NCI-H526 (cell line): Measurements from ENCODE around the gene PDK2.
"Not testable (repeated sequence)": the region's sequence is repeated elsewhere in the genome, so short reads cannot be mapped to it uniquely, and the experiment has no call there.

Experiments
- DNase-seq, 2 experiments: peaks; one replicate each; lab custom pipeline; 2025; lab: John Stamatoyannopoulos, UW

The PDK2 gene

DNA sequence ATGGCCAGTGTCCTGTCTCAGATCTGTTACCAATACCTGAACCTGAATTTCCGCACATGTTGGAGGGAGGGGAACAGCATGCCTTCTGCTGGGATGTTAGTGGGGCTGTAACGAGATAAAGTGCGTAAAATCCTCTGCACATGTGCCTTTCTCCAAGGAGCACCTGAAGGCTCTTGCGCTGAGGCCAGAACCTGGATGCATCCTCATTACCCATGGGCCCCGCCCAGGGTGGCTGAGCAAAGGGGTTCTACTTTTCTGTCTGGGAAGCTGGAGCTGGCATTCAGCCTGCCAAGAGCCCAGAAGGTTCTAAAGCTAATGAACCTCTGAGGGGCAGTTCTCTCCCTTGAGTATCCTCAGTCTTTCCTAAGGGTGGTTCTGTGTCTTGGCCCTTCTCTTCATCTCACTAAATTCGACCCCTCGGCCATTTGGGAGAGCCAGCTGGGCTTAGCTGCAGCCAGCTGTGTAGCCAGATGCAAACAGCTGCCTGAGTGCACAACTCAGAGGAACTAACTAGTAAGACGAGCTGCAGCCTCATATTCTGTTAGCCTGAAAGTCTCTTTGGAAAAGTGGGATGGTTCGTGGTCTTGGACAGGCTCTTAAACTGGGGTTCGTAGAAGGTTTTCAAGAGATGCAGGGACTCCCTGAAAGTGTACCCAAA, 36.7 kb upstream of the PDK2 start:
- no peak for DNase-seq

DNA sequence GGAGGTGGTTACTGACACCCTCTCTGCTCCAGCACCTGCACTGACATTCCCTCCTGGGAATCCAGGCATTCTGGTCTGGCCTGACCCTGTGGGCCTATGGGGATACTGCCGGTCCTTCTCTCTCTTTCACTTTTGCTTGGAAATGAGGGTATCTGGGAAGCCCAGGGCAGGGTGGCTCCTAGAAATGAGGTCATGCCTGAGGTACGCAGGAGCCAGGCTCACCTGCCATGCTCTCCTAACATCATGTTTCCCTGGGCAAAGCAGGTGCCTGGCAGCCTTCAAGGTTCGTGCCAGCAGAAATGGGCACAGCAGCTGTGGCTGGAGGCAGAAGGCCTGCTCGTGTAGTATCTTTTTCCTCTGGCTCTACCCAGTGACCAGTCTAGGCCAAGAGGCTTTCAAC, 35.9 kb upstream of the PDK2 start:
- DNase-seq, result no peak

DNA sequence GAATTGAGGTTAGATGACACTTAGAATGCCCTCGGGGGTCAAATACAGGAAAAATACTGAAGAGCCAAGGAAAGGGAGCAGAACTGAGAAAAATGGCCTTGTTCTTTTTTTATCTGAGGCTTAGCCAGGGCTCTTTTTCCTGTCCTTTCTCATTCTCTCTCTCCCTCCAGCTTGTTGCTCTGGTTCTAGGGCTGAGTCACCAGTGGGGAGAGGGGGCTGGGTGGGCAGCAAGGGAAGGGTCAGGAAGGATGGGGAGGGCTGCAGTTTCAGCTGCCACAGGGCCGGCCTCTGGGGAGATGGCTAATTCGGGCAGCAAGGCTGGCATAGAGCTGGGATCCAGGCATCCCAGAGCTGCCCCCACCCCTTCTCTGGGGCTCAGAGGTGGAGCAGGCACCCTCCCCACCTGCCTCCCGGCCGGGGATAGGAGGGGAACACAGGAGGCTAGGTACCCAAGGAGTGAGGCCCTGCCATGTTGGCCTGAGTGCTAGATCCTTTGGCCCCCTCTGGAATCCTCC, 35.3 kb upstream of the PDK2 start:
- no peak for DNase-seq

DNA sequence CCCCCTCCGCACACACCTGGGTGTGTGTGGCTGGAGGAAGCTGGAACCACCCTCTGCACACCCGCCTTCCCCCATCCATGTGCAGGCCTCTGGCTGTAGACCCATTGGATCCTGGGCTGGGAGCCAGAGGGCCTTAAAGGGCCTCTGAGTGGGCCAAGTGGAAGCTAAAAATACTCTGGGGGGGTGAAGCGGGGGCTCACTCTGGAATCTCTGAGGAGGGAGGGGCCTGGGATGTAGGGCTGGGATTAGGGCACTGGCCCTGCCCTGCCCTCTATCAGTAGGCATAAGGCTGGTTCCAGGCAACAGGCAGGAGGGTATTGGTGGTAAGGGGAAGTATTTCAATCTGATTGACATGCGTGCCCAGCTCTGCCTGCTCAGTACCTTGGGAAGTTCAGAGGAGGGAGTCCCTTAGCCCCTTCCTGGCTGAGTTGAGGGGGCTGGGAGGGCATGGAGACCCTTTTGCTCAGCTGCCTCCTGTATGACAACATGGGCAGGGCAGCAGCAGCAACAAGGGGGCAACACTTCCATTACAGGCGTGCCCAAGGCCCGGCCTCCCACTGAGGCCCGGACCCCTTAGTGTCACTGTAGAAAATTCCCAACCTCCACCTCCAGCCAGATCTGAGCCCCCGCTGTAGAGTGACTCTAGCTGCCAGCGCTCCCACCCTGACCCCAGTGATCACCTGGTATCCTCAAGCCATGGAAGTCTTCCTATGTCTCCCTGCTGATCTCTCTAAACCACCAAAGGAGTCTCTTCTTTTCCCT, 34.0 kb upstream of the PDK2 start:
- DNase-seq, result peak in 1 of 2 experiments; percentile 92

DNA sequence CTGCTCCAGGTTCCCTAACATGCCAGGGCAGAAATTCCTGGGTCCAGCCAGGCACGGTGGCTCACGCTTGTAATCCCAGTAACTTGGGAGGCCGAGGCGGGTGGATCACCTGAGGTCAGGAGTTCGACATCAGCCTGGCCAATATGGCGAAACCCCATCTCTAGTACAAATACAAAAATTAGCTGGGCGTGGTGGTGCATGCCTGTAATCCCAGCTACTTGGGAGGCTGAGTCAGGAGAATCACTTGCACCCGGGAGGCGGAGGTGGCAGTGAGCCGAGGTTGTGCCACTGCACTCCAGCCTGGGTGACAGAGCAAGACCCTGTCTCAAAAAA, 33.5 kb upstream of the PDK2 start:
- DNase-seq, result not testable (repeated sequence)

DNA sequence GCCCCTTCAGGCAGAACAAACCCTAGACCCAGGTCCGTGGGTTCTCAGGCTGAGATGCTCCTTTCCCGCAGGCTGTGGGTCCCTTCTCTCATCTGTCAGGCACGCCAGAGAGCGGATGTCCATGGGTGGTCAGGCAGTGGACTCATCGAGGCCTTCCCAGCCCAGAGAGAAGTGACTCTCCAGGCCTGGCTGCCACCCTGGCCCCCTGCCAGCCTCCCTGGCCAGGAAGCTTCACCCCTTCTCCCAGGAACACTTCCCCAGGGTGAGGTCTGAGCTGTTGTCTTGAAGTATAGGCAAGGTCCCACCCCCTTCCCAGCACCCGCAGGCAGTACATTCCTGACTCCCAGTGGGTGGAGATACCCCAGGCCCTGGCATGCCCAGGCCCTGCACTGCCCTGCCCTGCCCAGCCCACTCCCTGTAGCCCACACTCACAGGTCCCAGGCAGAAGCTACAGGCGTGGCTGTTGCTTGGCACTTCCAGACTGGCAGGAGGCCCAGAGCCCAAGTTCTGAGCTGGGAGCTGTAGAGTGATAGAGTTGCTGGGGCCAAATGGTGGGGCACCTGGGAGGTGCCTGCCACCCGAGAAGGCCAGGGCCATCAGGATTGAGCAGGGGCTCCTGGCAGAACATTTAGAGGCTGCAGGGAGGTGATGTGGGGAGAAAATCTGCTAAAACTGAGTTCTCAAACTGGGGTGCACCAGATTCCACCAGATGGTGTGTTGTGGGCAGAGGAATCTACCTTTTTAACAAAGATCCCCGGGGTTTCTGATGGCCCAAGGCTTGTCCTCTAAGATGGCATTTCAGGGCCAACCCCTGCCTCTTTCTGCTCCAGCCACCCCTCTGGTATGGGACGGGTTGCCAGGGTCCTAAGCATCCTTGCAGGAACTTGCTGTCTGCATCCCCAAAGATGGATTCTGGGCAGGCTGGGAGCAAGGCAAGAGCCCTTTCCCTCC, 32.6 kb upstream of the PDK2 start:
- DNase-seq, result no peak

DNA sequence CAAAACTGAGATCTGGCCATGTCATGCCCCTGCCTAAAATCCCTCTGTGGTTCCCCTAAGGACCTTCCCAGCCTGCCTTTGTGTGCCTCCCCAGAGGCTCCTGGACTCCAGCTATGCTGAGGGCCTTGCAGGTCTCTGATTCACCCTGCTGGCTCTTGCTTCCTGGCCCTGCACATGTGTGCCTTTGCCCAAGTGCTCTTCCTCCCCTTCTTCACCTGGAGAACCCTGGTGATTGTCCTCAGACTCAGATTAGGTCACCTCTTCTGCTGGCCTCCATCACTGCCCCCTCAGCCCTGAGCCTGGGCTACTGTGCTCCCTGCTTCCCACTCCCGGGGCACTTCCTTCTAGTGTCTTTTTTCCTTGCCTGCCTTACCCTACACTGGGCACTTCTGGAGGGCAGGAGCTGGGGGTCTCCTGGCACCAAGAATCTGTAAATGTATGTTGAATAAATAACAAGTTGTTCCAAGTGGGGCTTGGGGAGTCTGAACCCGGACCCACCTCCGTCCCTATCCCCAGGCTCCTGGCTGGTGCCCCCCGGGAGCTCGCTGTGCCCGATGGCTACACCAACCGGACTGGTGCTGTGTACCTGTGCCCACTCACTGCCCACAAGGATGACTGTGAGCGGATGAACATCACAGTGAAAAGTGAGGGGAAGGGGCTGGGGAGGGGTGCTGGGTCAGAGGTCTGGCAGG, 31.4 kb upstream of the PDK2 start:
- no peak for DNase-seq

DNA sequence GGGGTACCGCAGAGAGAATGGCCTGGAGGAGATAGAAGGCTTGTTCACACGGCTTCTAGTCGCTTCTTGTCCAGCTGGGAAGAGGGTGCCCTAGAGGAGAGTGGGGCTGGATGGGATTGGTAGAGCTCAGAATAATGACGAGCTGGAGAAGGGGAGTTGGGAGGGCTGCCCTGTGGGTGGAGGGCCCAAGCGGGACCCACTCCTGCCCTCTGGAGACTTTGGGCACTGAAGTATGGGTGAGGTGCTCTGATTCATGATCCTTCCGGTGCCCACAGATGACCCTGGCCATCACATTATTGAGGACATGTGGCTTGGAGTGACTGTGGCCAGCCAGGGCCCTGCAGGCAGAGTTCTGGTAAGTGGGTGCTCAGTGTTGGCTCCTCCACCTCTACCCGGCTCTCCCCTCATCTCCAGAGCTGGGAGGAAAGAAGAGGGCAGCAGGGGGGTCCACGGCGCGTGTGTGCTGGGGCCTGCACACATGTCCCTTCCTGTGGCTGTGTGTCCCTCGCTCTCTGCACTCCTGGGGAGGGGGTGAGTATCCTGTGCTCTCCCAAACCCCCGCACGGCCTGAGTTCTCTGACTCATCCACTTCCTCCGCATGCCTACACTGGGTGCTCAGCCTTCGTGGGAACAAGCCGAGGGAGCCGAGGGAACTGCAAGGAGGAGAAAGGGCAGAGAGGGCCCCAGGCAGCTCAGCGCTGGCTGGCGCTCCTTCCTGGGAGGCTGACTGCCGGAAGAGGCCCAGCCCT, 30.7 kb upstream of the PDK2 start:
- DNase-seq, result no peak

DNA sequence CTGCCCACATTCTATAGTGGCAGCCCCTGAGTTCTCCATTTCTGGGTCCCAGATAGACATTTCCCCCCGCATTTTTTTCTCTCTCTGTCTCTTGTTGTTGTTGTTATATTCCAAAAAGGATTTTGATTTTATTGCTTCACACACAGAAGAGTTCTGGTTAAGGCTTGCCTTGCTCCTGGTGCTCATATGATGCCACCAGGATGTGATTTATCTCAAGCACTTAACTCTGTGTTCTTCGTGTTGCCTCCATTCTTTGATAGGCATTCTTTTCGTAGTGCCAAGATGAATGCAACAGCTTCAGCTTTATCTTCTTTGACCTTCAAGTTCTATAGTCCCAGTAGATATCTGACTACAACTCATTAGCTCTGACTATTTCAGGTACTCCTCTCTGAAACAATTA, 30.1 kb upstream of the PDK2 start:
- DNase-seq, result no peak

DNA sequence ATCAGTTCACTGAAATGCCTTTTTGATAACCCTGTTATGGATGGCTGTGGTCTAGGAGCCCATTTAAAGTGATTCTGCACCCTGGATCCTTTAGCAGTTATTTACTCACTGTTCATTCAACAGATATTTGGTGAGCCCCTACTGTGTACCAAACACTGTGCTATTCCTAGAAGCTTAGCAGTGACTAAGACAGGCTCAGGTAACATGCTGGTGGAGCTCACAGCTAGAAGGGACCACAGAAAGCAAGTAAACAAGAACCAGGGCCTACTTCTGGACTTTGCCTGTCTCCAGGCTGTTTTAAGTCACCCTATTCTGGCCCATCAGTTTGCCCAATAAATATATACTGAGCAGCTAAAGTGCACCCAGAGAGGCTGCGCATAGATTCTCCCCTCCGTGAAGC, 28.2 kb upstream of the PDK2 start:
- no peak for DNase-seq

DNA sequence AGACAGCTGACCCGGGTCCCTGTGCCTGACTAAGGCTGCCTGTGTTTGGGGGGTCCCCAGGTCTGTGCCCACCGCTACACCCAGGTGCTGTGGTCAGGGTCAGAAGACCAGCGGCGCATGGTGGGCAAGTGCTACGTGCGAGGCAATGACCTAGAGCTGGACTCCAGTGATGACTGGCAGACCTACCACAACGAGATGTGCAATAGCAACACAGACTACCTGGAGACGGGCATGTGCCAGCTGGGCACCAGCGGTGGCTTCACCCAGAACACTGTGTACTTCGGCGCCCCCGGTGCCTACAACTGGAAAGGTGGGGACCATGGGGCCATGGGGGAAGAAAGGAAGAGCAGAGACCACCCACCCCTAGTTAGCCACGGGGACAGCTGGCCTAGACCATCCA, 27.2 kb upstream of the PDK2 start:
- DNase-seq, result no peak

DNA sequence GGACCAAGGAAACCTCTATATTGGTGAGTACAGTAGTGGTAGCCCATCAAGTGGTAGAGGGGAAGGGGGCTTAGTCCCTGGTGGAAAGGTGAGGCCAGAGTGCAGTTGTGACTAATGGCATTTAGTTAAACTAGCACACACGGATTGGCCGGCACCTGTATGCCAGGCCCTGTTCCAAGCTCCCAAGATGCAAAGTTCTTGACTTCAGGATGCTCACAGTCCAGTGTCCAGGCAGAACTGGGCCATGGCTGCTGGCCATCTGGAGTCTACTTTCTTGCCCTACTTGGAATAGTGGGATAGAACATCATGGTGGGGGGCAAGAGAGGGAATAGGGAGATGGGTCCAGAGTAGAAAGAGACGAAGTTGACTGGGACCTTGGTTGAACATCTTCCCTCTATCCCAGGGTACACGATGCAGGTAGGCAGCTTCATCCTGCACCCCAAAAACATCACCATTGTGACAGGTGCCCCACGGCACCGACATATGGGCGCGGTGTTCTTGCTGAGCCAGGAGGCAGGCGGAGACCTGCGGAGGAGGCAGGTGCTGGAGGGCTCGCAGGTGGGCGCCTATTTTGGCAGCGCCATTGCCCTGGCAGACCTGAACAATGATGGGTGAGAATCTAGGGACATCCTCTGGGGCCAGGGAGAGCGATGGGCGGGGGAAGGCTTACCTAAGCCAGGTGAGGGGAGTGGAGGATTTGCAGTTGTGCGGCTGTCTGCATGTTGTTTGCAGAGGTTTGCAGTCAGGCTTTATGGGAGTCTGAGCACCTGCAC, 24.1 kb upstream of the PDK2 start:
- DNase-seq, result no peak

DNA sequence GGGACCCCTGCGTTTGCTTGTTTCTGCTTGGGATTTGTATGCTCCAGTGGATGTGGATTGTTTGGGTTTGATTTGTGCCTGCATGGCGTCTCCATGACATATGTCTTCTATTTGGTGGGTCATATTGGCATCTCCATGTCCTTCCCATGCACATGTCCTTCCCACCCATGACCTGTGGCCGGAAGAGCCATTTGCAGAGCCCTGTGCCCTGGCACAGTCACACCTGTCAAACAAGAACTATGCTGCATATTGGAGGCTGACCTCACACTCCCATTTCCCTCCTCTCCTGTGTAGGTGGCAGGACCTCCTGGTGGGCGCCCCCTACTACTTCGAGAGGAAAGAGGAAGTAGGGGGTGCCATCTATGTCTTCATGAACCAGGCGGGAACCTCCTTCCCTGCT, 23.5 kb upstream of the PDK2 start:
- no peak for DNase-seq

DNA sequence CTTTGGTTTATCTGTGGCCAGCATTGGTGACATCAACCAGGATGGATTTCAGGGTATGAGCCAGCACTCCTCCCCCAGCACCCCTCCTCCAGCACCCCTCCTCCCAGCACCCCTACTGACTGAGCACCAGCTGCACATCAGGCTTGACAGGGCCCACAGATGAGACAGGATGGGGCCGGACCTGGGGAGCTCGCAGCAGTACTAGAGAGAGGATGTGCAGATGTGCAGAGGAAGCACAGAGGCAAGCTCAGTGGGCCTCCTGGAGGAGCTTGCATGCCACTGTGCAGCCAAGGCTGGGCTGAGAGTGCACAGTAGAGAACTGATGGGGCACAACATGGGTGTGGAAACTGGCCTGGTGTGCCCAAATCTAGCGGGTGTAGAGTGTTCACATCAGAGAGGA, 23.0 kb upstream of the PDK2 start:
- DNase-seq, result no peak

DNA sequence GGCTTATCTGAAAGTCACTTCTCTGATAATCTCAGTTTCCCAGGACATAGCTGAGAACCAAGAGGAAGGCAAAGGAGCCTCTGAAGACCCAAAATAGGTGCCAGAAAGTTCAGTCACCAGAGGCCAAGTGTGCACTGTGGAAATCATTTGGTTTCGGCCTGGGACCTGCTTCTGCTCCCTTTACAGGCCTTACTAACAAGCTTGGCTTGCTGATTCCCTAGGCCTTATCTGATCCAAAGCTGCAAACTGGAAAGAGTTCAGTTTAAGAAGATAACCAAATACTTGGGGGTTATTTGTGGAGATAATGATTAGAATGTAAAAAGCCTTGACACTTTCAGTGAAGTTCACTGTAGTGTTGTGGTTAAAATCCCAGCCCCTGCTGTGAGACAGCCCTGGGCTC, 22.2 kb upstream of the PDK2 start:
- no peak for DNase-seq

DNA sequence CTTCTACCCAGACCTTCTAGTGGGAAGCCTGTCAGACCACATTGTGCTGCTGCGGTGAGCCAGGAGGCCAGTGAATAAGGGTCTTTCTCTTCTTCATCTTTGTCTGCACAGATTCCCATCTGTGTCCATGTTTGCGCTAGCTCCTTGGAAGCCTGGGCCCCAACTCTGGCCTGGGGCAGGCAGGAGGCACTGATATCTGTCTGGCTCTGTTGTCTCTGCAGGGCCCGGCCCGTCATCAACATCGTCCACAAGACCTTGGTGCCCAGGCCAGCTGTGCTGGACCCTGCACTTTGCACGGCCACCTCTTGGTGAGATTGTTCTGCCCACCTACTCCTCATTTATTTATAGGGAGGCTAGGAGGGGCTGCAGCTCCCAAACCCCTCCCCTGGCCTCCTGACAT, 20.9 kb upstream of the PDK2 start:
- DNase-seq, result no peak

DNA sequence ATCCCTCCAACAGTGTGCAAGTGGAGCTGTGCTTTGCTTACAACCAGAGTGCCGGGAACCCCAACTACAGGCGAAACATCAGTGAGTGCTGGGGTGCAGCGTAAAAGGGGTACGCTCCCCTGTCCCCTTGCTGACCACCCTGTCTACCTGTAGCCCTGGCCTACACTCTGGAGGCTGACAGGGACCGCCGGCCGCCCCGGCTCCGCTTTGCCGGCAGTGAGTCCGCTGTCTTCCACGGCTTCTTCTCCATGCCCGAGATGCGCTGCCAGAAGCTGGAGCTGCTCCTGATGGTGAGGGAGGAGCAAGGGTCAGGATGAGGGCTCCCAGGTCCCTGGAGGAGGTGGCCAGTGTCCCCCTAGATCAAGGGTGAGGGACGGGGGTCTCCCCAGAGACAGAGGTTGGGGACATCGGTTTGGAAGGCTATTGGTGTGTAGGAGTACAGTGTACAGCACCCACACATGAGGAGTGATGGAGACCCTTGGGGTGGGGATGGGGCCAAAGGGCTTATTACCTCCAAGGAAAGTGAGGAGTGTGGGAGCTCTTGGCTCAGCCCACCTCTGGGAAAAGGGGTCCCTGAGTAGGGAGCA, 19.6 kb upstream of the PDK2 start:
- DNase-seq, result no peak

DNA sequence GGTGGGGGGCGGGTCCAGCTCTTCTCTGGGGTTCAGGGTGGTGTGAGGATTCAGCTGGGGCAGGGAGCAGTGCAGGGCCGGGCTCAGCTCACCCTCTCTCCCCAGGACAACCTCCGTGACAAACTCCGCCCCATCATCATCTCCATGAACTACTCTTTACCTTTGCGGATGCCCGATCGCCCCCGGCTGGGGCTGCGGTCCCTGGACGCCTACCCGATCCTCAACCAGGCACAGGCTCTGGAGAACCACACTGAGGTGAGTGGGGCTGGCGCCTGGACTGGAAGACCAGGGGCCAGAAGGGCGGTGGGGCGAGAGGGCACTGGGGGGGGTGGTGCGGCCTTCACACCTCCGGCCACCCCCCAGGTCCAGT, 18.9 kb upstream of the PDK2 start:
- no peak for DNase-seq

DNA sequence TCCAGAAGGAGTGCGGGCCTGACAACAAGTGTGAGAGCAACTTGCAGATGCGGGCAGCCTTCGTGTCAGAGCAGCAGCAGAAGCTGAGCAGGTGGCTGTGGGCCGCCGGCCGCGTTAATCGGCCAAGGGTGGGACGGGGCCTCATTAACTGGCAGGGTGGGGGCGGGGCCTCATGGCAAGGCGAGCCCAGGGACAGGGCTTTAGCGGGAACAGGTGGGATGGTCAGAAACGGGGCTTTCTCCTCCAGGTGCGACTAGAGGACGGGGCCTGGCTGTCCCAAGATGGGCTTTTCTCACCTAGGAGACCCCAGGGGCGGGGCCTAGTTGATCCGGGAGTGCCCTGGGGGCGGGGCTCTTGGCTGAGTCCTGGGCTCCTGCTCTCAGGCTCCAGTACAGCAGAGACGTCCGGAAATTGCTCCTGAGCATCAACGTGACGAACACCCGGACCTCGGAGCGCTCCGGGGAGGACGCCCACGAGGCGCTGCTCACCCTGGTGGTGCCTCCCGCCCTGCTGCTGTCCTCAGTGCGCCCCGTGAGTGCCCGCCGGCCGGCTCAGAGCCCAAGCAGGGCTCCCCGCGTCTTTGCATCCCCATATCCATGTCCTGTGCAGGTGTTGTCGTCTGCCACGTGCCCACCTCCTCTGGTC, 18.4 kb upstream of the PDK2 start:
- peak; percentile 40 to 92 for DNase-seq

DNA sequence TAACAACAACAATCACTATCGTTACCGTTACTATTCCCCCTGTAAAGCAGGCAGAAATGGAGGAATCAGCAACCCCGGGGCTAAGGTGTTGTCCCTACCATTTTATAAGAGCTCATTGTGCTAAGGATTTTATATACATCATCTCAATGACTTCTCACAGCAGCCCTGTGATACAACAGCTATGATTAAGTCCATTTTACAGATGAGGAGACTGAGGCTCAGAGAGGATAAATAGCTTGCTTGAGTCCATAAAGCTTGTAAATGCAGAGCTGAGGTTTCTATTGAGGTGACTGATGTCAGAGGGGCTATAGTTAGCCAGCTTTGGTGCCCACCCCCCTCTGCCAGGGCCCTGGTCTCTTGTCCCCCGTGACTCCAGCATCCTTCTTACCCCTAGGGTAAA, 16.7 kb upstream of the PDK2 start:
- DNase-seq, result no peak
